Spleen (tissue), 7 donors: ENCODE measurements around the gene SPOPL.

ENCODE experiments used
- CTCF ChIP-seq, 11 experiments: fragments of 200-600 bp in 7 of 11; fragments of 450-650 bp in 4 of 11; sonication (generic) in 4 of 11; IDR thresholded peaks in 8 of 11; conservative IDR thresholded peaks in 3 of 11; 1 replicate in 7 of 11; 2 replicates in 4 of 11; pipeline versions ENCODE4 v1.4.0 to v1.8.0; 2016 to 2021; ENCODE audit warnings: antibody characterized with exemption in 11 of 11, inconsistent platforms in 4 of 11, mild to moderate bottlenecking in 1 of 11
- POLR2A ChIP-seq, 3 donors: fragments of 450-650 bp; IDR thresholded peaks; one replicate each; pipeline ENCODE4 v1.5.1; 2017; ENCODE audit warnings: antibody characterized with exemption in 3 of 3, mild to moderate bottlenecking in 1 of 3
- POLR2AphosphoS5 ChIP-seq, 3 donors: sonication (generic); formaldehyde crosslinking; IDR thresholded peaks; one replicate each; pipeline ENCODE4 v1.5.1; 2017; ENCODE audit warnings: antibody characterized with exemption in 3 of 3
- donor health status: DM: no; HTN: no; CAD: no; lungs with moderate emphysema.
- donor health status: DM: no; HTN: no; CAD: no.
- donor health status: DM: no; HTN: no; CAD: no.

GRCh38 chr2:138453815-138454214 lies 47.8 kb upstream of the SPOPL start:
- TF ChIP-seq CTCF (IDR thresholded peaks at IDR 0.05 in 8 of 11, conservative IDR thresholded peaks at IDR 0.05 in 3 of 11) (no peak), POLR2A (IDR thresholded peaks at IDR 0.05) (no peak), POLR2AphosphoS5 (IDR thresholded peaks at IDR 0.05) (no peak)
